PFSK-1 (cell line): Measurements from ENCODE around the gene CDK5R2.

ENCODE experiments used
- SIN3A ChIP-seq: IDR thresholded peaks from 2 replicates; pipeline ENCODE4 v1.6.1; 2012; ENCODE audit warnings: mild to moderate bottlenecking, low read length, moderate library complexity, borderline replicate concordance; ENCODE audit not compliant: insufficient read depth
- TF ChIP-seq, protein P1 (sequence below), 2 experiments: IDR thresholded peaks; 2 replicates each; pipeline versions ENCODE4 v1.6.1 to v1.8.0; 2011 to 2012; ENCODE audit warnings: low read depth in 2 of 2, low read length in 2 of 2, control low read depth in 1 of 2, inconsistent platforms in 1 of 2, mild to moderate bottlenecking in 1 of 2, moderate library complexity in 1 of 2; ENCODE audit not compliant: insufficient read depth in 1 of 2

DNA sequence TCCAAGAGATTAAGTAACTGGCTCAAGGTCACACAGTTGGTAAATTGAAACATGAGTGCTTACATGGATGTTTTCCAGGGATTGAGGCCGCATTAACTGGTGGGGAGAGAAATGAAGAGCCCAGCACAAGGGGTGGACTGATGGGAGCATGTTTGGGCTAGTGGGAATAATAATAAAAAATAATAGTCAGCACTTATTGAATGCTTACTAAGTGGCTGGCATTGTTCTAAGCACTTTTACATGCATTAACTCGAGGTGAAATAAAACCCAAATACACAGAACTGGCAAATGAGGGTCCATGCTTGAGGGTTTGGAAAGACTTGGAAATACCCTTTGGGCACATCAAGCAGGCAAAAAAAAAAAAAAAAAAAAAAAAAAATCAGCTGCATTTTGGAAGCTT is 34.0 kb upstream of the CDK5R2 start:
- TF ChIP-seq, protein P1, sequence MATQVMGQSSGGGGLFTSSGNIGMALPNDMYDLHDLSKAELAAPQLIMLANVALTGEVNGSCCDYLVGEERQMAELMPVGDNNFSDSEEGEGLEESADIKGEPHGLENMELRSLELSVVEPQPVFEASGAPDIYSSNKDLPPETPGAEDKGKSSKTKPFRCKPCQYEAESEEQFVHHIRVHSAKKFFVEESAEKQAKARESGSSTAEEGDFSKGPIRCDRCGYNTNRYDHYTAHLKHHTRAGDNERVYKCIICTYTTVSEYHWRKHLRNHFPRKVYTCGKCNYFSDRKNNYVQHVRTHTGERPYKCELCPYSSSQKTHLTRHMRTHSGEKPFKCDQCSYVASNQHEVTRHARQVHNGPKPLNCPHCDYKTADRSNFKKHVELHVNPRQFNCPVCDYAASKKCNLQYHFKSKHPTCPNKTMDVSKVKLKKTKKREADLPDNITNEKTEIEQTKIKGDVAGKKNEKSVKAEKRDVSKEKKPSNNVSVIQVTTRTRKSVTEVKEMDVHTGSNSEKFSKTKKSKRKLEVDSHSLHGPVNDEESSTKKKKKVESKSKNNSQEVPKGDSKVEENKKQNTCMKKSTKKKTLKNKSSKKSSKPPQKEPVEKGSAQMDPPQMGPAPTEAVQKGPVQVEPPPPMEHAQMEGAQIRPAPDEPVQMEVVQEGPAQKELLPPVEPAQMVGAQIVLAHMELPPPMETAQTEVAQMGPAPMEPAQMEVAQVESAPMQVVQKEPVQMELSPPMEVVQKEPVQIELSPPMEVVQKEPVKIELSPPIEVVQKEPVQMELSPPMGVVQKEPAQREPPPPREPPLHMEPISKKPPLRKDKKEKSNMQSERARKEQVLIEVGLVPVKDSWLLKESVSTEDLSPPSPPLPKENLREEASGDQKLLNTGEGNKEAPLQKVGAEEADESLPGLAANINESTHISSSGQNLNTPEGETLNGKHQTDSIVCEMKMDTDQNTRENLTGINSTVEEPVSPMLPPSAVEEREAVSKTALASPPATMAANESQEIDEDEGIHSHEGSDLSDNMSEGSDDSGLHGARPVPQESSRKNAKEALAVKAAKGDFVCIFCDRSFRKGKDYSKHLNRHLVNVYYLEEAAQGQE (IDR thresholded peaks at IDR 0.05; ENCODE audit: insufficient read depth in 1 of 2, low read depth in 2 of 2, low read length in 2 of 2): no peak
- TF ChIP-seq SIN3A: no peak
